GM13976 (cell line): ENCODE results near the gene TBCC.

ENCODE experiments used
- DNase-seq: peaks from one replicate; pipeline ENCODE4 v3.0.0; 2012; ENCODE audit warnings: low spot score
- in situ Hi-C: fragments of 300-500 bp; cut with MboI; formaldehyde crosslinking; loops from one replicate; pipeline ENCODE4 v1.12.0; 2022; ENCODE audit warnings: low sequenced_read_pairs, mixed read lengths, inconsistent platforms; ENCODE audit not compliant: unreplicated experiment
- TF ChIP-seq, protein P1 (sequence below): IDR thresholded peaks from 2 replicates; pipeline ENCODE4 v1.5.1; 2012; ENCODE audit warnings: borderline replicate concordance, mild to moderate bottlenecking; ENCODE audit not compliant: insufficient read depth; ENCODE audit errors: extremely low read depth, missing control alignments, control extremely low read depth

The TBCC gene

DNA sequence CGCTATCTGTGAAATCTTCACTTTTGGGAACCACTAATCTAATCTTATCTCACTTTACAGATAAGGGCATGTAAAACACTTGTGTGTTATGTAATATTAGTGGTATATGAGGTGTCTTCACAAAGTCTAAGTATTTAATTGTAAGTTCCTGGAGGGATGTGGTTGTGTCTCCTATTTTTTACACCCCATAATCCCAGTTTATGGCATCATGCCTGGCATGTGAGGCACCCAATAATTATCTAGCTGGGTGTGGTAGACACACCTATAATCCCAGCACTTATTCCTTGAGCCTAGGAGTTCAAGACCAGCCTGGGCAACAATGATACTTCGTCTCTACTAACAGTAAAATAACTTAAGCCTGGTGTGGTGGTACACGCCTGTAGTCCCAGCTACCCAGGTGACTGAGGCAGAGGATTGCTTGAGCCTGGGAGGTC lies 16.5 kb upstream of the TBCC start:
- DNase-seq, result no peak
- TF ChIP-seq, protein P1, sequence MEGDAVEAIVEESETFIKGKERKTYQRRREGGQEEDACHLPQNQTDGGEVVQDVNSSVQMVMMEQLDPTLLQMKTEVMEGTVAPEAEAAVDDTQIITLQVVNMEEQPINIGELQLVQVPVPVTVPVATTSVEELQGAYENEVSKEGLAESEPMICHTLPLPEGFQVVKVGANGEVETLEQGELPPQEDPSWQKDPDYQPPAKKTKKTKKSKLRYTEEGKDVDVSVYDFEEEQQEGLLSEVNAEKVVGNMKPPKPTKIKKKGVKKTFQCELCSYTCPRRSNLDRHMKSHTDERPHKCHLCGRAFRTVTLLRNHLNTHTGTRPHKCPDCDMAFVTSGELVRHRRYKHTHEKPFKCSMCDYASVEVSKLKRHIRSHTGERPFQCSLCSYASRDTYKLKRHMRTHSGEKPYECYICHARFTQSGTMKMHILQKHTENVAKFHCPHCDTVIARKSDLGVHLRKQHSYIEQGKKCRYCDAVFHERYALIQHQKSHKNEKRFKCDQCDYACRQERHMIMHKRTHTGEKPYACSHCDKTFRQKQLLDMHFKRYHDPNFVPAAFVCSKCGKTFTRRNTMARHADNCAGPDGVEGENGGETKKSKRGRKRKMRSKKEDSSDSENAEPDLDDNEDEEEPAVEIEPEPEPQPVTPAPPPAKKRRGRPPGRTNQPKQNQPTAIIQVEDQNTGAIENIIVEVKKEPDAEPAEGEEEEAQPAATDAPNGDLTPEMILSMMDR, result no peak
- in situ Hi-C loops, result no loop called here

DNA sequence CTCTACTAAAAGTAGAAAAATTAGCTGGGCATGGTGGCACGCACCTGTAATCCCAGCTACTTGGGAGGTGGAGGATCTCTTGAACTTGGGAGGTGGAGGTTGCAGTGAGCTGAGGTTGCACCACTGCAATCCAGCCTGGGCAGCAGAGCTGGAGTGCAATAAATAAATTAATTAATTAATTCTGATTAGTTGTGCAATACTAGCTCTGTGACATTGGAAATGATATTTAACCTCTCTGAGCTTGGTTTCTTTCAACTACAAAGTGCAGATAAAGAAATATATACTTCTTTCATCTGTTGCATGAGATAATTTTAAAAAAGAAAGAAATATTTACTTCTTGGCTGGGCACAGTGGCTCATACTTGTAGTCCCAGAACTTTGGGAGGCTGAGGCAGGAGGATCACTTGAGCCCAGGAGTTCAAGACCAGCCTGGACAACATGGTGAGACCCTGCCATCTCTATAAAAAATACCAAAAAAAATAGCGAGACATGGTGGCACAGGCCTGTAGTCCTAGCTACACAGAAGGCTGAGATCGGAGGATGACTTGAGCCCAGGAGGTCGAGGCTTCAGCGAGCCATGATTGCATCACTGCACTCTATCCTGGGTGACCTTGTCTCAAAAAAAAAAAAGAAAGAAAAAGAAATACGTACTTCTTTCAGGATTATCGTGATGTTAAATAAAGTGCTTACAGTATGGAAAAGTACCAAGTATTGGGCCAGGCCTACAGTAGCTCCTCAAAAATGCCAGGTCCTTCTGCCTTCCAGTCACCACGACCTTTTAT lies 15.6 kb upstream of the TBCC start:
- in situ Hi-C loops, result no loop called here
- TF ChIP-seq, protein P1, result no peak
- DNase-seq, result no peak

DNA sequence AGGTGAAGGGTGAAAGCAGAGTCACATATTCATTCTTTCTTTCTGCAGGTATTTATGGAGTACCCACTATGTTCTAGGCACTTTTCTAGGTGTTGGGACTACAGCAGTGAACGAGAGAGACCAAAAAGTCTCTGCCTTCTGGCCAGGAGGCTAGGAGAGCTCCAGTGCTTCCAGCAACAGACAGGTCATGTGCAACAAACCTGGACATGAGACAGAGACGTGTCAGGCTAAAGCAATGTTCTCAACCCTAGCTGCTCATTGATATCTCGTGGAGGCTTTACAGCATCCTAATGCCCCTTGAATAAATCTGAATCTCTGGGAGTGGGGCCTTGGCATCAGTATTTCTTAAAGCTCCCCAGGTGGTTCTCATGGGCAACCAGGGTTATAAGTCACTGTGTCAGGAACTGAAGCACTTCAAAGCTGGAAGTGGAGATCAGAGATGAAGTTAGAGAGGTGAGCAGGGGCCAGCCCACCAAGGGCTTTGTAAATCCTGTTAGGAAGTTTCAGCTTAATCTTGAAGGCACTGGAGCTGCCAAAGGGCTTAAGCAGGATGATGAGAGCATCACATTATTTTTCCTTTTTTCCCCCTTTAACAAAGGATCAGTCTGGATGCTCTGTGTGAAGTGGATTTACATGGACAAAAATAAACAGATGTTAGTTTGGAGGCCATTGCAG lies 13.0 kb upstream of the TBCC start:
- DNase-seq, result no peak

DNA sequence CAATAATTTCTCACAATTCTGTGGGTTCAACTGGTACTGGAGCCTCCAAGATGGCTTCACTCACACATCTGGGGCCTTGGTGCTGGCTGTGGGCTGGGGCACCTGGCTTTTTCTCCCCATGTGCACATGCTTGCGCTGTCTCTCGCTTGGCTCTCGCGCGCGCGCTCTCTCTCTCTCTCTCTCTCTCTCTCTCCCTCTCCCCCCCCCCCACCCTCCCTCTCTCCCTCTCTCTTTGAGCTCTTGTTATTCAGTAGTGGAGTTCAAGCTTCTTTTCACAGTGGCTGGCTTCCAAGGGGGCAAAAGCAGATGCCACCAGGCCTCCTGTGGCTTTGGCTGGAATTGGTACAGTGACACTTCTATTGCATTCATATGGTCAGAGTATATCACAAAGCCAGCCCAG lies 10.8 kb upstream of the TBCC start:
- TF ChIP-seq, protein P1, result no peak
- in situ Hi-C loops, result no loop called here
- no peak for DNase-seq

More for the DNA sequence above, 13.0 kb upstream of the TBCC start:
- TF ChIP-seq, protein P1, result no peak
- in situ Hi-C loops, result no loop called here

DNA sequence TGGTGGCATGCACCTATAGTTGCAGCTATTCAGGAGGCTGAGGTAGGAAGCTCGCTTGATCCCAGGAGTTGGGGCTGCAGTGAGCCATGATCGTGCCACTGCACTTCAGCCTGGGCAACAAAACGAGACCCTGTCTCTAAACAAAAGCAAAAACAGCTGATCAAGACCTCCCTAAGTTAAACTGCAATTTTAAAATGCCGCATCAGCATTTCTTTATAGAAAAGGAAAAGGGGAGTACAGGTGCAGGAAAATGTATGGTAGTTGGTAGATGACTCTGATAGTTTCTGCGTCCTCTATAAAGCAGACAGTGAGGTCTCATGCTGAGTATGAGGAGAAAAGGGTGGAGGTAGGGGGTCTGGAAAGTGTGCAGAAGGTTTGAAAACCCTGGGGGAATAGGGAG lies 8.9 kb upstream of the TBCC start:
- TF ChIP-seq, protein P1, result no peak
- no peak for DNase-seq
- in situ Hi-C loops, result no loop called here

DNA sequence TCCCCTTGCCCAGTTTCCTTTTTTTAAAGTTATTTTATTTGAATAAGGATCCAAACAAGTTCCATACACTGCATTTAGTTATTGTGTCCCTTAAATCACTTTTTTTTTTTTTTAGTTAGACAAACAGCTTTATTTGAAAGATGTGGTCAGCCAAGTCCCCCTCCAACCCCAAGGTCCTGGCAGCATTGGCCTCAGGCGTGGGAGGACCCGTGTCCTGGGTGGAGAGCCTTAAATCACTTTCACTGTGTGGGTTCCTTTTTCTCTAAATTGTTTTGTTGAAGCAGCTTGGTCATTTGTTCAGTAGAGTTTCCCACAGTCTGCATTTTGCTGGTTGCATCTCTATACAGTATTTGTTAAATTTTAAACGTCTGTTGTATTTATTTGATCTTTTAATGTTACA lies 5.2 kb upstream of the TBCC start:
- TF ChIP-seq, protein P1, result no peak
- in situ Hi-C loops, result no loop called here
- DNase-seq, result no peak
